Uterus (tissue), 4 donors: Measurements from ENCODE around the gene RP2. TPM values are rescaled to one million over a fixed set of nuclear protein-coding genes. Genes with fewer than 3 reads are reported as not detected.

Source experiments
- DNase-seq, 2 donors: peaks; one replicate each; pipeline ENCODE4 v3.0.0-alpha.2; 2019 to 2020
- H3K27ac ChIP-seq, 2 donors: fragments of 200-600 bp; sonication (generic); 1 replicate in 1 of 2; 2 replicates in 1 of 2; pipeline ENCODE4 v1.5.1; 2016 to 2018
- H3K27me3 ChIP-seq, 2 donors: fragments of 200-600 bp; sonication (generic); one replicate each; pipeline ENCODE4 v1.5.1; 2018 to 2019; ENCODE audit warnings: control low read depth in 1 of 2
- H3K36me3 ChIP-seq, 2 donors: fragments of 200-600 bp; sonication (generic); one replicate each; pipeline ENCODE4 v1.5.1; 2019; ENCODE audit warnings: control low read depth in 1 of 2
- H3K4me1 ChIP-seq, 2 donors: fragments of 200-600 bp; sonication (generic); one replicate each; pipeline ENCODE4 v1.5.1; 2018 to 2019; ENCODE audit warnings: control low read depth in 1 of 2
- H3K4me3 ChIP-seq, 2 donors: fragments of 200-600 bp; sonication (generic); 1 replicate in 1 of 2; 2 replicates in 1 of 2; pipeline ENCODE4 v1.5.1; 2018 to 2019; ENCODE audit warnings: mild to moderate bottlenecking in 1 of 2
- H3K9me3 ChIP-seq, 2 donors: fragments of 200-600 bp; sonication (generic); one replicate each; pipeline ENCODE4 v1.5.1; 2019; ENCODE audit warnings: control low read depth in 1 of 2
- POLR2A ChIP-seq, 2 donors: fragments of 450-650 bp; IDR thresholded peaks; one replicate each; pipeline ENCODE4 v1.6.1; 2016; ENCODE audit warnings: antibody characterized with exemption in 2 of 2, mild to moderate bottlenecking in 1 of 2, moderate library complexity in 1 of 2
- intact Hi-C: fragments of 100-400 bp; cut with DNase I; formaldehyde crosslinking; loops from one replicate; pipeline ENCODE4 v1.15.1; 2023; ENCODE audit warnings: low total_unique reads
- total RNA-seq, 4 donors: library from RNA; depleted of rRNA in 3 of 4; stranded (reverse); fragments of >200 nt in 3 of 4; gene quantifications; one replicate each; pipeline versions ENCODE4 v1.1.0 to v1.2.4, GENCODE V29; 2014 to 2023
- TF ChIP-seq, protein P1 (sequence below), 4 experiments: fragments of 200-600 bp in 2 of 4; fragments of 450-650 bp in 2 of 4; sonication (generic) in 2 of 4; IDR thresholded peaks; one replicate each; pipeline ENCODE4 v1.5.1; 2016 to 2019; ENCODE audit warnings: antibody characterized with exemption in 4 of 4, mild to moderate bottlenecking in 2 of 4, moderate library complexity in 1 of 4
- donor health status: DM: yes; HTN: yes; CAD: no.

The RP2 gene
- total RNA-seq, 4 donors from 2014 or later = 1.0 to 33.0 (median 7.0) TPM

- no peaks in the 10 kb centered on the region for H3K9me3 ChIP-seq
- H3K4me1 ChIP-seq = no peaks in the 10 kb centered on the region
- DNase-seq = no peak
- intact Hi-C loops = no loop called here
- TF ChIP-seq, protein P1, sequence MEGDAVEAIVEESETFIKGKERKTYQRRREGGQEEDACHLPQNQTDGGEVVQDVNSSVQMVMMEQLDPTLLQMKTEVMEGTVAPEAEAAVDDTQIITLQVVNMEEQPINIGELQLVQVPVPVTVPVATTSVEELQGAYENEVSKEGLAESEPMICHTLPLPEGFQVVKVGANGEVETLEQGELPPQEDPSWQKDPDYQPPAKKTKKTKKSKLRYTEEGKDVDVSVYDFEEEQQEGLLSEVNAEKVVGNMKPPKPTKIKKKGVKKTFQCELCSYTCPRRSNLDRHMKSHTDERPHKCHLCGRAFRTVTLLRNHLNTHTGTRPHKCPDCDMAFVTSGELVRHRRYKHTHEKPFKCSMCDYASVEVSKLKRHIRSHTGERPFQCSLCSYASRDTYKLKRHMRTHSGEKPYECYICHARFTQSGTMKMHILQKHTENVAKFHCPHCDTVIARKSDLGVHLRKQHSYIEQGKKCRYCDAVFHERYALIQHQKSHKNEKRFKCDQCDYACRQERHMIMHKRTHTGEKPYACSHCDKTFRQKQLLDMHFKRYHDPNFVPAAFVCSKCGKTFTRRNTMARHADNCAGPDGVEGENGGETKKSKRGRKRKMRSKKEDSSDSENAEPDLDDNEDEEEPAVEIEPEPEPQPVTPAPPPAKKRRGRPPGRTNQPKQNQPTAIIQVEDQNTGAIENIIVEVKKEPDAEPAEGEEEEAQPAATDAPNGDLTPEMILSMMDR (IDR thresholded peaks at IDR 0.05) = no peak
- TF ChIP-seq POLR2A (IDR thresholded peaks at IDR 0.05) = no peak
- no peak overlapping the region for H3K4me3 ChIP-seq
- no peak overlapping the region for H3K27ac ChIP-seq
- H3K36me3 ChIP-seq = no peaks in the 10 kb centered on the region
- H3K27me3 ChIP-seq = no peaks in the 10 kb centered on the region
These were observed 23.7 kb downstream of the RP2 start for GRCh38 chrX:46860557-46860956.

DNA sequence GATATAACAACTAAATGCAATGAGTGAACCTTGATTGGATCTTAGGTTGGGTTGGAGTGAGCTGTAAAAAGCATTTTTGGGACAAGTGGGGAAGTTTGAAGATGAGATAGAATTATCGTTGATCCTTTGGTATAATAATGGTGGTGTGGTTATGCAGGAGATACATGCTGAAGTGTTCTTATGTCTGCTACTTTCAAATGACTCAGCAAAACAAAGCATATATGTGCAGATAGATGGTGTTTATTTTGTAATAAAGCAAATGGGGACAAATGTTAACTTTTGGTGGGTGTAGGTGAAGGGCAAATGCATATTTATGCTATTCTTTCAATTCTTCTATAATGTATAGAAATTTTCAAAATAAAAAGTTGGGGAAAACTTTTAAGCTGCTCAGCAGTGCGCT lies 26.2 kb downstream of the RP2 start:
- no peak overlapping the region for H3K27ac ChIP-seq
- no peak for DNase-seq
- H3K4me3 ChIP-seq = no peak overlapping the region
- intact Hi-C loops = no loop called here
- H3K4me1 ChIP-seq = no peaks in the 10 kb centered on the region
- no peaks in the 10 kb centered on the region for H3K27me3 ChIP-seq
- no peaks in the 10 kb centered on the region for H3K9me3 ChIP-seq
- no peak for TF ChIP-seq POLR2A (IDR thresholded peaks at IDR 0.05)
- TF ChIP-seq, protein P1 (IDR thresholded peaks at IDR 0.05) = no peak
- no peaks in the 10 kb centered on the region for H3K36me3 ChIP-seq

DNA sequence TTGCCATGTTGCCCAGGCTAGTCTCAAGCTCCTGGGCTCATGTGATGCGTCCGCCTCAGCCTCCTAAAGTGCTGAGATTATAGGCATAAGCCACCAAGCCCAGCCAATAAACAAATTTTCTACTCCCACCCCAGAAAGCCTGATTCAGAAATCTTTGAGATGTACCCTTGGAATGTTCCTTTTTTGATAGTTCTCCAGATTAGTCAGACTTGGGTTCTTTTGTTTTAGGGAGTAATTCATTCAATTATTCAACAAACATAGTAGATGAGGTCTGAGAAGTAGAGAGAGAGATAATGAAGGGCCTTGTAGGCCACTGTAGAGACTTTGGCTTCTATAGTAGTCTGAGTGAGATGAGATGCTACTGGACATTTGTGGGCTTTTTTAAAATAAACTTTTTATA lies 27.8 kb downstream of the RP2 start:
- no peaks in the 10 kb centered on the region for H3K27me3 ChIP-seq
- no peaks in the 10 kb centered on the region for H3K9me3 ChIP-seq
- intact Hi-C loops = no loop called here
- H3K4me1 ChIP-seq = no peaks in the 10 kb centered on the region
- H3K4me3 ChIP-seq = no peak overlapping the region
- no peak for TF ChIP-seq POLR2A (IDR thresholded peaks at IDR 0.05)
- TF ChIP-seq, protein P1 (IDR thresholded peaks at IDR 0.05) = no peak
- H3K36me3 ChIP-seq = no peaks in the 10 kb centered on the region
- no peak for DNase-seq
- no peak overlapping the region for H3K27ac ChIP-seq

- intact Hi-C loops = no loop called here
- H3K9me3 ChIP-seq = no peaks in the 10 kb centered on the region
- no peak for DNase-seq
- no peak for TF ChIP-seq POLR2A (IDR thresholded peaks at IDR 0.05)
- TF ChIP-seq, protein P1 (IDR thresholded peaks at IDR 0.05) = no peak
- H3K4me3 ChIP-seq = no peak overlapping the region
- H3K27me3 ChIP-seq = no peaks in the 10 kb centered on the region
- no peaks in the 10 kb centered on the region for H3K4me1 ChIP-seq
- H3K36me3 ChIP-seq = no peaks in the 10 kb centered on the region
- H3K27ac ChIP-seq = no peak overlapping the region
These were observed 28.4 kb downstream of the RP2 start for GRCh38 chrX:46865281-46865680.

GRCh38 chrX:46866726-46867125 lies 29.9 kb downstream of the RP2 start:
- no peak overlapping the region for H3K4me3 ChIP-seq
- H3K36me3 ChIP-seq = no peaks in the 10 kb centered on the region
- TF ChIP-seq, protein P1 (IDR thresholded peaks at IDR 0.05) = no peak
- no peak for TF ChIP-seq POLR2A (IDR thresholded peaks at IDR 0.05)
- no peaks in the 10 kb centered on the region for H3K9me3 ChIP-seq
- intact Hi-C loops = no loop called here
- H3K4me1 ChIP-seq = no peaks in the 10 kb centered on the region
- H3K27ac ChIP-seq = no peak overlapping the region
- no peaks in the 10 kb centered on the region for H3K27me3 ChIP-seq
- DNase-seq = no peak
